Heart left ventricle (tissue), 16 donors: ENCODE measurements around the gene CHD9. TPM values are rescaled to one million over a fixed set of nuclear protein-coding genes. Genes with fewer than 3 reads are reported as not detected.

Experiments
- ATAC-seq, 4 donors: fragments of 200-7000 bp; cut with Tn5 transposase; one replicate each; pipeline ENCODE4 v1.9.1; 2020 to 2022; ENCODE audit warnings: moderate library complexity in 4 of 4, mild to moderate bottlenecking in 3 of 4, moderate number of reproducible peaks in 1 of 4
- DNase-seq, 5 donors: peaks; one replicate each; pipeline ENCODE4 v3.0.0-alpha.2; 2020
- H3K27ac ChIP-seq, 12 donors: fragments of 200-600 bp; sonication (generic) in 4 of 12; one replicate each; pipeline versions ENCODE4 v1.5.0 to v1.8.0; 2016 to 2022; ENCODE audit warnings: mild to moderate bottlenecking in 2 of 12
- H3K27me3 ChIP-seq, 9 donors: fragments of 200-600 bp; sonication (generic) in 2 of 9; one replicate each; pipeline versions ENCODE4 v1.5.1 to v1.8.0; 2016 to 2022; ENCODE audit warnings: mild to moderate bottlenecking in 3 of 9
- H3K36me3 ChIP-seq, 9 donors: fragments of 200-600 bp; sonication (generic) in 2 of 9; one replicate each; pipeline versions ENCODE4 v1.5.0 to v1.8.0; 2018 to 2022; ENCODE audit warnings: mild to moderate bottlenecking in 2 of 9
- H3K4me1 ChIP-seq, 12 donors: fragments of 200-600 bp; sonication (generic) in 4 of 12; one replicate each; pipeline versions ENCODE4 v1.5.0 to v1.8.0; 2016 to 2022; ENCODE audit warnings: mild to moderate bottlenecking in 3 of 12
- H3K4me3 ChIP-seq, 12 donors: fragments of 200-600 bp; sonication (generic) in 4 of 12; one replicate each; pipeline versions ENCODE4 v1.5.0 to v1.8.0; 2017 to 2022; ENCODE audit warnings: mild to moderate bottlenecking in 9 of 12, moderate library complexity in 4 of 12
- H3K9me3 ChIP-seq, 12 donors: fragments of 200-600 bp; sonication (generic) in 4 of 12; one replicate each; pipeline versions ENCODE4 v1.5.0 to v1.8.0; 2016 to 2022; ENCODE audit warnings: mild to moderate bottlenecking in 1 of 12
- CTCF ChIP-seq, 12 donors: fragments of 200-600 bp; sonication (generic) in 4 of 12; IDR thresholded peaks; one replicate each; pipeline versions ENCODE4 v1.5.0 to v1.8.0; 2018 to 2022; ENCODE audit warnings: antibody characterized with exemption in 12 of 12, mild to moderate bottlenecking in 5 of 12
- POLR2A ChIP-seq, 2 donors: fragments of 450-650 bp; IDR thresholded peaks; one replicate each; pipeline ENCODE4 v1.6.1; 2017; ENCODE audit warnings: antibody characterized with exemption in 2 of 2, mild to moderate bottlenecking in 2 of 2, moderate library complexity in 2 of 2
- WGBS, 4 donors: extraction: QIAGEN DNeasy Blood & Tissue Kit in 2 of 4; methylation state at CpG; one replicate each; pipeline versions ENCODE4 v1.1.5 to v1.1.7; 2013 to 2018; 5-methylcytosine and 5-hydroxymethylcytosine counted together
- intact Hi-C, 10 donors: fragments of 100-400 bp; cut with DNase I; formaldehyde crosslinking; loops; one replicate each; pipeline versions ENCODE4 v1.11.1 to v1.14.2; 2022
- polyA plus RNA-seq, 2 donors: library from polyadenylated mRNA; stranded (reverse); fragments of 200-250 nt; gene quantifications; one replicate each; pipeline ENCODE4 v1.2.3, GENCODE V29; 2013
- total RNA-seq, 9 donors: library from RNA; depleted of rRNA in 2 of 9; stranded (reverse); fragments of >200 nt in 2 of 9; fragmentation: NEBNext Ultra II Directional in 3 of 9; extraction: Animal tissue kit (Norgen Biotek cat#: 25700) in 3 of 9; gene quantifications; one replicate each; pipeline versions ENCODE4 v1.1.0 to v1.2.4, GENCODE V29; 2016 to 2023
- donor health status: ischemic (EF 13 %, LVEDD 7.1; RV severe dilation, severe dysfunction).
- donor health status: healthy with polysubstance abuse.
- donor health status: DM: no; HTN: yes; CAD: no.
- donor health status: DM: no; HTN: no; CAD: no.
- donor health status: ischemic (EF 25% LVEDD 6.9; RV normal size, moderate dysfunction).
- donor health status: ischemic (EF 25% LVEDD 5.7; RV mildly dilated, moderate dysfunction).
- donor health status: healthy.
- donor health status: DM: yes; HTN: yes; CAD: no.
- donor health status: ischemic (EF 35%, LVEDD 5.7; RV mildly dilated, moderate dysfunction).
- donor health status: nonischemic (EF 11% LVEDD 7.7; RV severe dilation, severe dysfunction).
- donor health status: DM: yes; HTN: yes; CAD: no.
- donor health status: PGD.
- donor health status: ischemic (EF 29% LVEDD 5.4; RV normal size, mild dysfunction).
- donor health status: nonischemic (EF 23%, LVEDD 6.1; RV moderate dilation, normal function).

CHD9 gene
- total and polyA plus RNA-seq, 11 donors = 11.8 to 56.2 (median 41.3) TPM

GRCh38 chr16:53282328-53282727, 227.5 kb downstream of the CHD9 start:
- no peak for ATAC-seq
- DNase-seq = no peak
- intact Hi-C loops = loop anchor here in 3 of 10 donors (2.0 to 10.0 kb wide), 3 partner anchors 45 to 228 kb away; partner anchors contain the start of genes CHD9 (in 2 of the 3) and CHD9NB (in 1 of the 3)
- WGBS, 4 donors = 88 to 94% (median 93%) methylated on average over 5 of the region's 5 CpGs
- Histone ChIP-seq H3K9me3 (no peaks in the 10 kb centered on the region), H3K4me1 (peaks cover 0 to 10% (median 0%) of the 10 kb centered on the region in 12 donors), H3K4me3 (no peak overlapping the region), H3K36me3 (peaks cover 0 to 93% (median 76%) of the 10 kb centered on the region in 9 donors), H3K27me3 (no peaks in the 10 kb centered on the region), H3K27ac (no peak overlapping the region)
- TF ChIP-seq POLR2A (IDR thresholded peaks at IDR 0.05) (no peak), CTCF (IDR thresholded peaks at IDR 0.05) (no peak)

DNA sequence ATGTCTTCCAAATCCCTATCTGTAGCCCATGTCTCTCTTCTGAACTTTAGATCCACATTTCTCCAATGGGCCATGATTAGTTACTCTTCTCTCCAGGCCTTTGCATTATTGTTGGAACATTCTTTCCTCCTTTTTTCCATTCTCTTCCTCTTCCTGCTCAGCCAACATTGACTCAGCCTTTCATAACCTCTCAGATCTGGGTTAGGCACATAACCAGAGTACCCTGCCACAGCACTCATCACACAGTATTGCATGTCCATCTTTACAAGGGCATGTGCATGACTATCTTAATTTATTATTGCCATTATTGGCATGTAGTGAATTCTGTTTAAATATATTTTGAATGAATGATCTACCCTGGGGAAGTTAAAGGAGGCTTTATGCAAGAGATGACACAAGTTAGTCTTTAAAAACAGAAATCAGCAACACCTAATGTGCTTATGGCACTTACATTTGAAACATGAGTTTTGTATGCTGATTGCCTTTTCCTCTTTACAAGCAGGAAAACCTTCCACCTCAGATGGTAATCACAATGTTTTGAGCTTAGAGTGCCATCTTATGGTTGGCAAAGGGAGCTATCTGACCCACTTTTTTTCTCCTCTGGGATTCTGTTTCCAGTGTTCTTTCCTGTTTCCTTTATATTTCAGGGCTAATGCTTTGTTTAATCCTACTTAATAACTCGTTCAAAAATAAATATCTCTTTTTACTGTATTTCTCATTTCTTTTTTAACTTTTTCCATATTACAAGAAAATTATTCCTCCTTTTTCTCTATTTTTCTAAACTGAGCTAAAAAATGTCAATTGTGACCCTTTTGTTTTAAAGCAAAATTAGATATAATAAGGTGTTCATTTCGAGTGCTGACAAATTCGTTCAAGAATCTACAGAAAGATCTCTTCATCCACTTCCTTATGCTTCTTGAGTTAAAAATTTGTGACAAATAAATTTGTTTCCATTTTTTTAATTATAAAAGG, 228.5 kb downstream of the CHD9 start:
- TF ChIP-seq CTCF (IDR thresholded peaks at IDR 0.05) (peak in 11 of 12 donors; percentile 15 to 64 (median 38)), POLR2A (IDR thresholded peaks at IDR 0.05) (no peak)
- intact Hi-C loops = loop anchor here in 3 of 10 donors (2.0 to 10.0 kb wide), 3 partner anchors 46 to 228 kb away; partner anchors contain the start of genes CHD9 (in 2 of the 3) and CHD9NB (in 1 of the 3)
- WGBS, 4 donors = 54 to 68% (median 58%) methylated on average over 3 of the region's 3 CpGs
- Histone ChIP-seq H3K27ac (no peak overlapping the region), H3K9me3 (no peaks in the 10 kb centered on the region), H3K4me3 (no peak overlapping the region), H3K4me1 (peaks cover 0 to 10% (median 0%) of the 10 kb centered on the region in 12 donors), H3K36me3 (peaks cover 0 to 93% (median 76%) of the 10 kb centered on the region in 9 donors), H3K27me3 (no peaks in the 10 kb centered on the region)
- peak in 2 of 4 donors; percentile 41 to 52 for ATAC-seq
- no peak for DNase-seq

- 89 to 93% (median 92%) methylated on average over 2 of the region's 2 CpGs for WGBS, 4 donors
- Histone ChIP-seq H3K27me3 (no peaks in the 10 kb centered on the region), H3K27ac (no peak overlapping the region), H3K4me1 (peaks cover 0 to 10% (median 0%) of the 10 kb centered on the region in 12 donors), H3K4me3 (no peak overlapping the region), H3K9me3 (no peaks in the 10 kb centered on the region), H3K36me3 (peaks cover 3 to 100% (median 83%) of the 10 kb centered on the region in 9 donors)
- intact Hi-C loops = loop anchor here in 2 of 10 donors (5.0 to 10.0 kb wide), 2 partner anchors 48 to 230 kb away; partner anchors contain the start of genes CHD9 (in 1 of the 2) and CHD9NB (in 1 of the 2)
- no peak for ATAC-seq
- no peak for DNase-seq
- TF ChIP-seq CTCF (IDR thresholded peaks at IDR 0.05) (no peak), POLR2A (IDR thresholded peaks at IDR 0.05) (no peak)
Measured at GRCh38 chr16:53285236-53285635, 230.4 kb downstream of the CHD9 start.

- Histone ChIP-seq H3K4me1 (no peaks in the 10 kb centered on the region), H3K9me3 (no peaks in the 10 kb centered on the region), H3K27ac (no peak overlapping the region), H3K27me3 (no peaks in the 10 kb centered on the region), H3K4me3 (no peak overlapping the region), H3K36me3 (peaks cover 3 to 100% (median 99%) of the 10 kb centered on the region in 9 donors)
- intact Hi-C loops = loop anchor here in 3 of 10 donors (10.0 kb wide), 2 partner anchors 46 to 56 kb away; no protein-coding TSS in a partner anchor
- TF ChIP-seq POLR2A (IDR thresholded peaks at IDR 0.05) = no peak
- no peak for TF ChIP-seq CTCF (IDR thresholded peaks at IDR 0.05)
- DNase-seq = no peak
- 97 to 98% (median 98%) methylated on average over 5 of the region's 5 CpGs for WGBS, 4 donors
- no peak for ATAC-seq
Measured at GRCh38 chr16:53290520-53290919, 235.7 kb downstream of the CHD9 start.
